ENCODE results near the gene XPC.
"Not testable (repeated sequence)": the region's sequence is repeated elsewhere in the genome, so short reads cannot be mapped to it uniquely, and the experiment has no call there.

Gene XPC

DNA sequence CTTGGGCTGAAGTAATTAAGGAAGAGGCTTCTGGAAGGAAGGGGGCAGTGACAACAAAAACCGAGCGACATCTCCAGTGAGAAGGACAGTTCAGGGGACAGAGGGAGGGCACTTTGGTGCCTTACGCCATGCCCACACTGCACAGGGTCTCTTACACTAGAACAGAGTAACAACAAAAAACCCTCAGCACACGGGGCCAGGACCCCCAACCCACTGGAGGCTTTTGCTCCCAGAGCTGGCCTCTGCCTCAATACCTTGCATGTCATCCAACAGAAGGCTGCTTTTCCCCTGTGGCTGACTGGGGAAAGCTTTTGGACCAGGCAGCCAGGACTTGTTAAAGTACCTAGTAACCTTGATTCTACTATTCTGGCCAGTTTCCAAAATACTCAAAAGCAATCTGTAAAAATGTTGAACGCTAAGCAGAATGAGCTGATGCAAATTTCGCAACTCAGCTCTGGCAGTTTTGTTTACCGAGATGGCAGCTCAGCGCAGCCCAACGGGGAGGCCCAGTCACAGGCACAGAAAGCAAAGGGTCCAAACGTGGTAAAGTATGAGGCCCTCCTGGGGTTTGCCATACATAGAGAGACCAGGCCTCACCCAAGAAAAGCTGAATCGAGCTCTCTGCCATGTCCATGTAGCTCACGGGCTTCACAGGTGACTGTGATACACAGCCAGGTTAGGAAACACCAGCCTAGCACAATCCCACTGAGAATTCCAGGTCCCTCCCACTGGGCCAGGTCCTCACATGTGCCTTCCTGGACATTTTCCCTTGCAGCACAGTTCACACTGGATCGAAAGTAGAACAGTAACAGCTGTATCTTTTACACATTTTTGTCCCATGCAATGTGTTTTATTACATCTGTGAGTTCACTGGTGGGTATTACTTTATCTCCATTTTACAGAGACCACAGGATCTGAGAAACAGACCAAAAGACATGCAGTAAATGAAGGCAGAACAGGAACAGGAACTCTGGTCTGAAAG is 59.7 kb downstream of the XPC start:
- DNase-seq (ENCODE audit: low read depth): no peak

DNA sequence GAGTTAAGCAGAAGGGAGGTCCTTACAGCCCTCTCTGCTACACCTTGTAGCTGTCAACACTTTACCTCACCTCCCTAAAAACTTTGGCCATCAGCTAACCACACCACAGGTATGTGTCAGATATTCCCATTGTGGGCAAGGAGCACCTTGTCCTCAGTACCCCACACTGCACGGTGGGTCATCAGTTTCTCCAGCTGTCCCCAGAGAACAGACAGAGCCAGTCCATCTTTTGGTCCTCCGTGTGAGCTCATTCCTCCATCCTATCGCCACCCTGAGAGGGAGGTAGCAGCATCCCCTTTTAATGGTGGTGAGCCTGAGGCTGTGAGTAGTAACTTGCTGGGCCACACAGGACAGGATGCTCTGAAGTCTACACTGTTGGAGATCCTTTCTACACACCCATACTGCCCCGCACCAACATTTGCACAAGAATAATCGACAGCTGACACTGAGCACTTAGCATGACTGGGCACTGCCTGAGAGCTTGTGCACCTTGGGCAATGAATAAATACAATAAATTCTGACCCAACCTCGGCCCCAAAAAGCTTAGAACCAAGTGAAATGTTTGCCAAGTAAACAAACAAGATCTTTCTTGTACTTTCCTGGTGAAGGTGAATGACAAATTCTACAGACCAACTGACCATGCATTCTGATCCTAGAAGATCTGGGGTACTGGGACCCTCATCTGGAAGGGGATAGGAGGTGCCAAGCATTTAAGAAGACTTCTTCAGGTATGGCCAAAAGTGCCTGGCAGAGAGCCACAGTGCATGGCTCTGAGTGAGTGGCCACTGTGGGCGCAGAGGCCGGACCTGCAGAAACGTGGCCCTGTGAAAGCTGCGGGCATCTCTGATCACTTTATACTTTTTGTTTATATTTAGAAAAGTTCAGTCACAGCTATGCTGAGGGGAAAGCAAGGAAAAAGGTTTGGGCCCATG is 60.7 kb downstream of the XPC start:
- DNase-seq (ENCODE audit: low read depth): no peak

DNA sequence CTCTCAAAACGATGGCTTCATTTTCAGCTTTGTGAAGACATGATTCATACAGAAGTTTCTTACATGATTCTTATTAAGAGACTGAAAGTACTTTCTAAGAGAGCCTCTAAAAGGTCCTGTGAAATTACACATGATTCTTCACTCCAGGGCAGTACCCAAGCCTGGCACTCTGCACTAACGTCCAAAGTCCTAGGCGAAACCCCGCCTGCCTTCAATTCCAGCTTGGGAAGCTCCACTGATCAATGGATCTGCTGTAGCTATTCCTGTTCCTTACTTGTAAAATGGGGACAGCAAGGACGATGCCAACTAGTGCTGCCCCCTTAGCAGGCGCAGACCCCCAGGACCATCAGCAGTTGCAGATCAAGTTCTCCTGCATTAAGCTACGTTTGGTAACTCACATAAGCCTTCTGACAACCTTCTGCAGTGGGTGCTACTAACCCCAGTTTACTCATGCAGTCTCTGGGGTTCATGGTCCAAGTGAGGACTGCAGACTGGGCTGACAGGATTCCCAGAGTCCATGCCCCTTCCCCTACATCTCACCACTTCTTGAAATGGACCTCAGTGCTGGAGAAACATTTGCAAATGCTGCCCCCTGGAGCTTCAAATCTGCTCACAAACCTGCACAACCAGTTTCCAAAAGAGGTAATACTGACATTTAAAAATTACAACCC is 64.3 kb downstream of the XPC start:
- DNase-seq (ENCODE audit: low read depth): no peak

DNA sequence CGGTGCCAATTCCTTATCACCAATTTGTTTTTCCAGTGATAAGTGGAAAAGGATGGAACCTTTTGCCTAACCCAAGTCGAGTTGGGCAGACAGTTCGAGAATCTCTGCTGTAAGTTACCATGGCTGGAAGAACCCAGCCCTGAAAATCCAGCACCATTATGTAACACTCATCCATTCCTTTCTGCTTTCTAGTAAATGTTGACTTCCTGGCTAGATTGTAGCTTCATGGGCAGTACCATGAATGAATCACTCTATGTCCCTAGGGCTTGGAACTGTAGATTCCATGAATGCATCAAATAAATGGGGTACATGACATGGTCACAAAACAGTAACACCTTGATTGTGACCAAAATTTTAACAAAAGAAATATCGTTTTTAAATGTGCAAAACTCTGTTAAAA is 67.7 kb downstream of the XPC start:
- no peak for DNase-seq (ENCODE audit: low read depth)

DNA sequence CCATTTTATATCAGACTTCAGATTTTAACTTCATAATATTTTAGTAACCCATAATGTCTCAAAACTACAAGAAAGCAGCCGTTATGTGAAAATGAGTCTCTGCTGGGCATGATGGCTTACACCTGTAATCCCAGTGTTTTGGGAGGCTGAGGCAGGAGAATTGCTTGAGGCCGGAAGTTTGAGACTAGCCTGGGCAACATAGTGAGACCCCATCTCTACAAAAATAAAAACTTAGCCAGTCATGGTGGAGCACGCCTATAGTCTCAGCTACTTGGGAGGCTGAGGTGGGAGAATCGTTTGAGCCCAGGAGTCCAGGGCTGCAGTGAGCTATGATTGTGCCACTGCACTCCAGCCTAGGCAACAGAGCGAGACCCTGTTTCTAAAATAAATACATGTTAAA is 68.6 kb downstream of the XPC start:
- DNase-seq (ENCODE audit: low read depth): not testable (repeated sequence)

DNA sequence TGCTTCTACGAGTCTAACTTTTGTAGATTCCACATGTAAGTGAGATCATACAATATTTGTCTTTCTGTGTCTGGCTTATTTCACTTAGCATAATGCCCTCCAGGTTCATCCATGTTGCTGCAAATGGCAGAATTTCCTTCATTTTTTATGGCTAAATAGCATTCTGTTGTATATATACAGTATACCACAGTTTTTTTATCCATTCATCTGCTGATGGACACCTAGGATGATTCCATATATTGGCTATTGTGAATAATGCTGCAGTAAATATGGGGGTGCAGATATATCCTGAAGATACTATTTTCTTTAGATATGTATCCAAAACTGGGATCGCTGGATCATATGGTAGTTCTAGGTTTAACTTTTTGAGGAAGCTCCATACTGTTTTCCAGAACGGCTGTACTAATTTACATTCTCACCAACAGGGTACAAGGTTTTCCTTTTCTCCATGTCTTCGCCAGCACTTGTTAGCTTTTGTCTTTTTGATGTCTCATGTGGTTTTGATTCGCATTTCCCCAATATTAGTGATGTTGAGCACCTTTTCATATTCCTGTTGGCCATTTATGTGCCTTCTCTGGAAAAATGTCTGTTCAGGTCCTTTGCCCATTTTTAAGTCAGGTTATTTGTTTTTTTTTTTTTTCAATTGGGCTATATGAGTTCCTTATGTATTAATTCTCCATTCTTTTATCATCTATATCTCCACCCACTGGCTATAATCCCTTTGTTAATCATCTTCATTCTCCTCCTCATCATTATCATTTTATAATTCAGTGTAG is 80.6 kb downstream of the XPC start:
- DNase-seq (ENCODE audit: low read depth): no peak

DNA sequence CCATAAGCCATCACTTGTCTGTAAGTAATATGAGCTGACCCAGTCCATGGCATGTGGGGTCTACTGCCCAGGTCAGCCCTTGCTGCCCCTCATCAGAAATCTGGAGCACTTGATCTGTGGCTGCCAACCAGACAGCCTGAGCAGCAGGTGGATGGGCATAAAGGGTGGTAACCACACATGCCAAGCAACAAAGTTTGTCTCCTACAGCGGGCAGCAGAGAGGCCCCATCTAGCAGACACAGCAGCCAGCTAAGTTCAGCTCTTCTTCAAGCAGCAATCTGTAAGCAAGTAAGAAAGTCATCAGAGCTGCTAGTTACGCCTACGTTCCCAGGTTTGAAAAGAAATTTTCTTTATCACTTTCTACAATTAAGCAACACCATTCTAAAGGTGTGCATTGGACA is 81.7 kb downstream of the XPC start:
- no peak for DNase-seq (ENCODE audit: low read depth)
